Transverse colon (tissue), 4 donors: ENCODE results near the gene ASB13. TPM values are rescaled to one million over a fixed set of nuclear protein-coding genes. Genes with fewer than 3 reads are reported as not detected.

Source experiments
- DNase-seq: peaks from one replicate; pipeline ENCODE4 v3.0.0-alpha.2; 2019
- H3K27ac ChIP-seq, 4 donors: fragments of 200-600 bp; sonication (generic); 2 replicates each; pipeline ENCODE4 v1.5.1; 2016 to 2018; ENCODE audit warnings: inconsistent platforms in 4 of 4
- H3K27me3 ChIP-seq: fragments of 200-600 bp; sonication (generic); 2 replicates; pipeline ENCODE4 v1.5.1; 2017; ENCODE audit warnings: inconsistent platforms
- H3K36me3 ChIP-seq, 4 donors: fragments of 200-600 bp; sonication (generic); 2 replicates each; pipeline ENCODE4 v1.5.1; 2017 to 2019; ENCODE audit warnings: inconsistent platforms in 4 of 4
- H3K4me1 ChIP-seq, 4 donors: fragments of 200-600 bp; sonication (generic); 2 replicates each; pipeline ENCODE4 v1.5.1; 2017 to 2020; ENCODE audit warnings: inconsistent platforms in 4 of 4
- H3K4me3 ChIP-seq, 4 donors: fragments of 200-600 bp; sonication (generic); 1 replicate in 1 of 4; 2 replicates in 3 of 4; pipeline versions ENCODE4 v1.5.1 to v1.6.1; 2017 to 2019; ENCODE audit warnings: inconsistent platforms in 4 of 4
- H3K9me3 ChIP-seq, 2 donors: fragments of 200-600 bp; sonication (generic); 2 replicates each; pipeline ENCODE4 v1.5.1; 2017 to 2019; ENCODE audit warnings: inconsistent platforms in 2 of 2
- CTCF ChIP-seq, 5 experiments: fragments of 200-600 bp in 3 of 5; fragments of 450-650 bp in 2 of 5; sonication (generic) in 3 of 5; IDR thresholded peaks; 1 replicate in 2 of 5; 2 replicates in 3 of 5; pipeline ENCODE4 v1.5.1; 2016 to 2017; ENCODE audit warnings: antibody characterized with exemption in 5 of 5, inconsistent platforms in 3 of 5, mild to moderate bottlenecking in 2 of 5, moderate library complexity in 1 of 5
- EP300 ChIP-seq: sonication (generic); formaldehyde crosslinking; IDR thresholded peaks from one replicate; pipeline ENCODE4 v1.6.1; 2017; ENCODE audit warnings: antibody characterized with exemption, low read depth
- POLR2A ChIP-seq: fragments of 450-650 bp; IDR thresholded peaks from one replicate; pipeline ENCODE4 v1.6.1; 2016; ENCODE audit warnings: antibody characterized with exemption, mild to moderate bottlenecking, moderate library complexity
- POLR2AphosphoS5 ChIP-seq, 3 donors: sonication (generic); formaldehyde crosslinking; IDR thresholded peaks; one replicate each; pipeline ENCODE4 v1.6.1; 2016; ENCODE audit warnings: antibody characterized with exemption in 3 of 3
- WGBS, 2 donors: methylation state at CpG; one replicate each; pipeline ENCODE4 v1.1.5; 2018; ENCODE audit warnings: low coverage in 1 of 2; 5-methylcytosine and 5-hydroxymethylcytosine counted together
- in situ Hi-C, 4 donors: fragments of 200-750 bp; cut with MboI; loops; one replicate each; pipeline versions ENCODE4 v1.15.0 to v1.15.1; 2017; ENCODE audit warnings: low sequenced_read_pairs in 3 of 4, low pct_ligation_motif_present in 1 of 4, low pct_unique_long_range_greater_than_20kb in 1 of 4
- intact Hi-C: fragments of 100-400 bp; cut with DNase I; formaldehyde crosslinking; loops from one replicate; pipeline ENCODE4 v1.15.1; 2023; ENCODE audit warnings: low total_unique reads
- total RNA-seq, 4 donors: library from RNA; depleted of rRNA; stranded (reverse); fragments of >200 nt; gene quantifications; one replicate each; pipeline ENCODE4 v1.1.0, GENCODE V29; 2016

ASB13 gene
- total RNA-seq, 4 donors from 2014 or later, result 14.5 to 73.3 (median 61.0) TPM

GRCh38 chr10:5627486-5628044, 38.8 kb downstream of the ASB13 start:
- 76 to 92% methylated on average over 2 to 7 of the region's 7 CpGs for WGBS, 2 donors
- H3K27me3 ChIP-seq, result no peaks in the 10 kb centered on the region
- DNase-seq, result no peak
- peaks cover 3 to 45% (median 30%) of the 10 kb centered on the region in 4 donors for H3K4me1 ChIP-seq
- H3K9me3 ChIP-seq, result no peaks in the 10 kb centered on the region
- H3K4me3 ChIP-seq, result no peak overlapping the region
- no peaks in the 10 kb centered on the region for H3K36me3 ChIP-seq
- no peak for TF ChIP-seq EP300
- TF ChIP-seq CTCF (IDR thresholded peaks at IDR 0.05), result no peak
- TF ChIP-seq POLR2AphosphoS5 (IDR thresholded peaks at IDR 0.05), result no peak
- TF ChIP-seq POLR2A, result no peak
- in situ Hi-C loops, result loop anchor here in 3 of 4 donors (5.0 to 10.0 kb wide), 2 partner anchors 183 to 185 kb away; no protein-coding TSS in a partner anchor
- intact Hi-C loops, result no loop called here
- peak overlapping the region; percentile 50 to 79 (median 68) for H3K27ac ChIP-seq

- no peak for DNase-seq
- 41 to 77% methylated on average over 2 to 13 of the region's 13 CpGs for WGBS, 2 donors
- Histone ChIP-seq H3K27ac (peak overlapping the region in 1 of 4 donors; percentile 13), H3K4me3 (no peak overlapping the region), H3K4me1 (peaks cover 3 to 35% (median 22%) of the 10 kb centered on the region in 4 donors), H3K36me3 (no peaks in the 10 kb centered on the region), H3K9me3 (no peaks in the 10 kb centered on the region), H3K27me3 (no peaks in the 10 kb centered on the region)
- intact Hi-C loops (no loop called here), in situ Hi-C loops (loop anchor here in 3 of 4 donors (5.0 to 10.0 kb wide), 2 partner anchors 181 to 184 kb away; no protein-coding TSS in a partner anchor)
- no peak for TF ChIP-seq CTCF (IDR thresholded peaks at IDR 0.05)
- no peak for TF ChIP-seq POLR2AphosphoS5 (IDR thresholded peaks at IDR 0.05)
- no peak for TF ChIP-seq EP300
- TF ChIP-seq POLR2A, result no peak
Observed at GRCh38 chr10:5625992-5626777, 40.2 kb downstream of the ASB13 start.

GRCh38 chr10:5624701-5625100, 41.7 kb downstream of the ASB13 start:
- no peaks in the 10 kb centered on the region for H3K36me3 ChIP-seq
- intact Hi-C loops, result no loop called here
- no peak for DNase-seq
- H3K4me3 ChIP-seq, result no peak overlapping the region
- no peaks in the 10 kb centered on the region for H3K27me3 ChIP-seq
- in situ Hi-C loops, result loop anchor here (5.0 to 25.0 kb wide), 3 partner anchors 180 to 787 kb away; partner anchors contain the start of gene AKR1E2 (in 1 of the 4)
- no peak overlapping the region for H3K27ac ChIP-seq
- WGBS, 2 donors, result 95% methylated on average over 24 of the region's 24 CpGs; no CpG with 5 or more reads in 1 of the 2 donors
- no peaks in the 10 kb centered on the region for H3K9me3 ChIP-seq
- no peak for TF ChIP-seq POLR2AphosphoS5 (IDR thresholded peaks at IDR 0.05)
- TF ChIP-seq EP300, result no peak
- no peak for TF ChIP-seq CTCF (IDR thresholded peaks at IDR 0.05)
- no peak for TF ChIP-seq POLR2A
- H3K4me1 ChIP-seq, result peaks cover 3 to 30% (median 22%) of the 10 kb centered on the region in 4 donors

- in situ Hi-C loops (loop anchor here in 3 of 4 donors (5.0 to 25.0 kb wide), 3 partner anchors 178 to 786 kb away; partner anchors contain the start of gene AKR1E2 (in 1 of the 3)), intact Hi-C loops (loop anchor here (2.0 kb wide), 1 partner anchor 180 kb away; no protein-coding TSS in a partner anchor)
- Histone ChIP-seq H3K27ac (peak overlapping the region; percentile 37 to 67 (median 56)), H3K9me3 (no peaks in the 10 kb centered on the region), H3K27me3 (no peaks in the 10 kb centered on the region), H3K4me3 (no peak overlapping the region), H3K36me3 (no peaks in the 10 kb centered on the region), H3K4me1 (peaks cover 7 to 25% (median 15%) of the 10 kb centered on the region in 4 donors)
- WGBS, 2 donors, result 12 to 67% methylated on average over 2 to 19 of the region's 19 CpGs
- peak; percentile 95 for DNase-seq
- TF ChIP-seq POLR2AphosphoS5 (IDR thresholded peaks at IDR 0.05) (peak in 1 of 3 donors; percentile 52), CTCF (IDR thresholded peaks at IDR 0.05) (peak; percentile 88 to 97 (median 94)), EP300 (no peak)
Observed at GRCh38 chr10:5623081-5623748, 43.2 kb downstream of the ASB13 start.
